ENCODE measurements around the gene ESAM.
A peak's percentile ranks its signal among the peaks of the same experiment; 100 is the strongest.
"Not testable (repeated sequence)": the region's sequence is repeated elsewhere in the genome, so short reads cannot be mapped to it uniquely, and the experiment has no call there.

The ESAM gene

GRCh38 chr11:124776865-124777645 is 15.0 kb upstream of the ESAM start:
- DNase-seq (ENCODE audit: extremely low read depth in 1 of 2, low read depth in 1 of 2) = no peak

- DNase-seq (ENCODE audit: extremely low read depth in 1 of 2, low read depth in 1 of 2) = not testable (repeated sequence)
These were observed 8.9 kb upstream of the ESAM start for GRCh38 chr11:124770959-124771358.

- DNase-seq (ENCODE audit: extremely low read depth in 1 of 2, low read depth in 1 of 2) = no peak
These were observed 8.0 kb upstream of the ESAM start for GRCh38 chr11:124769806-124770774.

GRCh38 chr11:124768914-124769313 is 6.8 kb upstream of the ESAM start:
- DNase-seq (ENCODE audit: extremely low read depth in 1 of 2, low read depth in 1 of 2) = no peak

GRCh38 chr11:124766156-124766555 is 4.1 kb upstream of the ESAM start:
- DNase-seq (ENCODE audit: extremely low read depth in 1 of 2, low read depth in 1 of 2) = no peak

GRCh38 chr11:124763156-124763947 is 1.3 kb upstream of the ESAM start:
- DNase-seq (ENCODE audit: extremely low read depth in 1 of 2, low read depth in 1 of 2) = peak; percentile 49 to 77

GRCh38 chr11:124762624-124763155 is 600 bp upstream of the ESAM start:
- no peak for DNase-seq (ENCODE audit: extremely low read depth in 1 of 2, low read depth in 1 of 2)

GRCh38 chr11:124761301-124762104 is 587 bp downstream of the ESAM start:
- DNase-seq (ENCODE audit: extremely low read depth in 1 of 2, low read depth in 1 of 2) = no peak

- DNase-seq (ENCODE audit: extremely low read depth in 1 of 2, low read depth in 1 of 2) = no peak
These were observed 1.3 kb downstream of the ESAM start for GRCh38 chr11:124760806-124761205.

GRCh38 chr11:124760205-124760652 is 1.9 kb downstream of the ESAM start:
- DNase-seq (ENCODE audit: extremely low read depth in 1 of 2, low read depth in 1 of 2) = no peak

GRCh38 chr11:124759266-124760204 is 2.6 kb downstream of the ESAM start:
- no peak for DNase-seq (ENCODE audit: extremely low read depth in 1 of 2, low read depth in 1 of 2)

- DNase-seq (ENCODE audit: extremely low read depth in 1 of 2, low read depth in 1 of 2) = peak; percentile 47 to 57
These were observed 3.5 kb downstream of the ESAM start for GRCh38 chr11:124758355-124759265.

GRCh38 chr11:124757320-124757719 is 4.8 kb downstream of the ESAM start:
- no peak for DNase-seq (ENCODE audit: extremely low read depth in 1 of 2, low read depth in 1 of 2)

GRCh38 chr11:124756753-124757227 is 5.3 kb downstream of the ESAM start:
- DNase-seq (ENCODE audit: extremely low read depth in 1 of 2, low read depth in 1 of 2) = no peak

- DNase-seq (ENCODE audit: extremely low read depth in 1 of 2, low read depth in 1 of 2) = no peak
These were observed 5.9 kb downstream of the ESAM start for GRCh38 chr11:124756033-124756752.

- no peak for DNase-seq (ENCODE audit: extremely low read depth in 1 of 2, low read depth in 1 of 2)
These were observed 7.4 kb downstream of the ESAM start for GRCh38 chr11:124754710-124755109.

GRCh38 chr11:124754309-124754708 is 7.8 kb downstream of the ESAM start:
- DNase-seq (ENCODE audit: extremely low read depth in 1 of 2, low read depth in 1 of 2) = no peak
